Measurements from ENCODE around the gene ATP8B4. TPM values are rescaled to one million over a fixed set of nuclear protein-coding genes. Genes with fewer than 3 reads are reported as not detected.

The ATP8B4 gene
- total and polyA plus RNA-seq, 5 donors from 2014 or later: 2.8 TPM; not detected in 4

GRCh38 chr15:49902685-49903501, 216.1 kb downstream of the ATP8B4 start:
- Mint-ChIP-seq H3K4me1 (no peaks in the 10 kb centered on the region), H3K4me3 (no peak overlapping the region), H3K27ac (no peak overlapping the region), H3K36me3 (no peaks in the 10 kb centered on the region), H3K9me3 (peaks cover 0 to 7% (median 0%) of the 10 kb centered on the region in 7 donors), H3K27me3 (peaks cover 9% of the 10 kb centered on the region)
- DNase-seq: no peak
- ATAC-seq (ENCODE audit: low read depth in 2 of 2): no peak
- Histone ChIP-seq H3K27me3 (ENCODE audit: control insufficient read depth, insufficient read depth, low read length) (no peaks in the 10 kb centered on the region), H3K4me3 (ENCODE audit: low read depth, low read length) (no peak overlapping the region), H3K27ac (ENCODE audit: insufficient read depth, low read length, poor library complexity, severe bottlenecking) (no peak overlapping the region), H3K36me3 (ENCODE audit: control insufficient read depth, insufficient read depth, low read length) (no peaks in the 10 kb centered on the region), H3K9me3 (ENCODE audit: control insufficient read depth in 2 of 2, low read length in 2 of 2) (no peaks in the 10 kb centered on the region), H3K4me1 (ENCODE audit: control insufficient read depth, insufficient read depth, low read length, poor library complexity, severe bottlenecking) (no peaks in the 10 kb centered on the region)

GRCh38 chr15:49901996-49902684, 216.9 kb downstream of the ATP8B4 start:
- H3K4me1 ChIP-seq (ENCODE audit: control insufficient read depth, insufficient read depth, low read length, poor library complexity, severe bottlenecking): no peaks in the 10 kb centered on the region
- H3K27me3 Mint-ChIP-seq: peaks cover 9% of the 10 kb centered on the region
- no peaks in the 10 kb centered on the region for H3K27me3 ChIP-seq (ENCODE audit: control insufficient read depth, insufficient read depth, low read length)
- ATAC-seq (ENCODE audit: low read depth in 2 of 2) (no peak), DNase-seq (no peak)
- no peaks in the 10 kb centered on the region for H3K9me3 ChIP-seq (ENCODE audit: control insufficient read depth in 2 of 2, low read length in 2 of 2)
- H3K36me3 ChIP-seq (ENCODE audit: control insufficient read depth, insufficient read depth, low read length): no peaks in the 10 kb centered on the region
- no peaks in the 10 kb centered on the region for H3K4me1 Mint-ChIP-seq
- H3K4me3 ChIP-seq (ENCODE audit: low read depth, low read length): no peak overlapping the region
- no peak overlapping the region for H3K4me3 Mint-ChIP-seq
- H3K27ac Mint-ChIP-seq: no peak overlapping the region
- no peak overlapping the region for H3K27ac ChIP-seq (ENCODE audit: insufficient read depth, low read length, poor library complexity, severe bottlenecking)
- peaks cover 0 to 7% (median 0%) of the 10 kb centered on the region in 7 donors for H3K9me3 Mint-ChIP-seq
- no peaks in the 10 kb centered on the region for H3K36me3 Mint-ChIP-seq

DNA sequence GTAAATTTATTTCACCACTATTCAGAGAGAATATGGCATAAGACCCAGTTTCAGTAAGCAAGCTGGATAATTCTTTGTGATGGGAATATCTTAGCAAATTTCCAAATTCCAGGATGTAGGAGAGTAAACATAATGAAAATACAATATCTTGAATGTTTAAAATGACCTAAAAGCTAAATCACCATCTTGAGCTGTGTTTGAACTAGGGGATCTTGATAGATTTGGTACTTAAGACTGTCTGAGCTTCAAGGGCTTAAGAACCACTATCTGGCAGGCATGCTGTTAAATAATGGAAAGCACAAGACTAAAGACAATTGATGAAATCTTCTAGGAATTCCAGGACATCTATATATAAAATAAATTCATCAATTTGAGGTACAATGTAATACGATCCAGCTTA, 217.7 kb downstream of the ATP8B4 start:
- ATAC-seq (ENCODE audit: low read depth in 2 of 2): no peak
- Histone ChIP-seq H3K9me3 (ENCODE audit: control insufficient read depth in 2 of 2, low read length in 2 of 2) (no peaks in the 10 kb centered on the region), H3K27ac (ENCODE audit: insufficient read depth, low read length, poor library complexity, severe bottlenecking) (no peak overlapping the region), H3K27me3 (ENCODE audit: control insufficient read depth, insufficient read depth, low read length) (no peaks in the 10 kb centered on the region), H3K4me3 (ENCODE audit: low read depth, low read length) (no peak overlapping the region), H3K4me1 (ENCODE audit: control insufficient read depth, insufficient read depth, low read length, poor library complexity, severe bottlenecking) (no peaks in the 10 kb centered on the region), H3K36me3 (ENCODE audit: control insufficient read depth, insufficient read depth, low read length) (no peaks in the 10 kb centered on the region)
- H3K27me3 Mint-ChIP-seq: peaks cover 9% of the 10 kb centered on the region
- H3K9me3 Mint-ChIP-seq: peaks cover 0 to 7% (median 0%) of the 10 kb centered on the region in 7 donors
- DNase-seq: no peak
- H3K36me3 Mint-ChIP-seq: no peaks in the 10 kb centered on the region
- H3K4me3 Mint-ChIP-seq: no peak overlapping the region
- no peaks in the 10 kb centered on the region for H3K4me1 Mint-ChIP-seq
- no peak overlapping the region for H3K27ac Mint-ChIP-seq

- Mint-ChIP-seq H3K4me3 (no peak overlapping the region), H3K27me3 (peaks cover 9% of the 10 kb centered on the region), H3K4me1 (no peaks in the 10 kb centered on the region), H3K36me3 (no peaks in the 10 kb centered on the region), H3K27ac (no peak overlapping the region), H3K9me3 (peaks cover 0 to 7% (median 0%) of the 10 kb centered on the region in 7 donors)
- Histone ChIP-seq H3K4me1 (ENCODE audit: control insufficient read depth, insufficient read depth, low read length, poor library complexity, severe bottlenecking) (no peaks in the 10 kb centered on the region), H3K27ac (ENCODE audit: insufficient read depth, low read length, poor library complexity, severe bottlenecking) (no peak overlapping the region), H3K36me3 (ENCODE audit: control insufficient read depth, insufficient read depth, low read length) (no peaks in the 10 kb centered on the region), H3K9me3 (ENCODE audit: control insufficient read depth in 2 of 2, low read length in 2 of 2) (no peaks in the 10 kb centered on the region), H3K27me3 (ENCODE audit: control insufficient read depth, insufficient read depth, low read length) (no peaks in the 10 kb centered on the region), H3K4me3 (ENCODE audit: low read depth, low read length) (no peak overlapping the region)
- no peak for DNase-seq
- ATAC-seq (ENCODE audit: low read depth in 2 of 2): no peak
These were observed 218.2 kb downstream of the ATP8B4 start for GRCh38 chr15:49900903-49901235.

GRCh38 chr15:49900006-49900902, 218.8 kb downstream of the ATP8B4 start:
- DNase-seq (no peak), ATAC-seq (ENCODE audit: low read depth in 2 of 2) (no peak)
- H3K9me3 Mint-ChIP-seq: peaks cover 0 to 7% (median 0%) of the 10 kb centered on the region in 7 donors
- Histone ChIP-seq H3K27ac (ENCODE audit: insufficient read depth, low read length, poor library complexity, severe bottlenecking) (no peak overlapping the region), H3K36me3 (ENCODE audit: control insufficient read depth, insufficient read depth, low read length) (no peaks in the 10 kb centered on the region), H3K4me1 (ENCODE audit: control insufficient read depth, insufficient read depth, low read length, poor library complexity, severe bottlenecking) (no peaks in the 10 kb centered on the region), H3K9me3 (ENCODE audit: control insufficient read depth in 2 of 2, low read length in 2 of 2) (no peaks in the 10 kb centered on the region), H3K27me3 (ENCODE audit: control insufficient read depth, insufficient read depth, low read length) (no peaks in the 10 kb centered on the region), H3K4me3 (ENCODE audit: low read depth, low read length) (no peak overlapping the region)
- no peak overlapping the region for H3K27ac Mint-ChIP-seq
- H3K27me3 Mint-ChIP-seq: peaks cover 9% of the 10 kb centered on the region
- H3K36me3 Mint-ChIP-seq: no peaks in the 10 kb centered on the region
- no peak overlapping the region for H3K4me3 Mint-ChIP-seq
- no peaks in the 10 kb centered on the region for H3K4me1 Mint-ChIP-seq

DNA sequence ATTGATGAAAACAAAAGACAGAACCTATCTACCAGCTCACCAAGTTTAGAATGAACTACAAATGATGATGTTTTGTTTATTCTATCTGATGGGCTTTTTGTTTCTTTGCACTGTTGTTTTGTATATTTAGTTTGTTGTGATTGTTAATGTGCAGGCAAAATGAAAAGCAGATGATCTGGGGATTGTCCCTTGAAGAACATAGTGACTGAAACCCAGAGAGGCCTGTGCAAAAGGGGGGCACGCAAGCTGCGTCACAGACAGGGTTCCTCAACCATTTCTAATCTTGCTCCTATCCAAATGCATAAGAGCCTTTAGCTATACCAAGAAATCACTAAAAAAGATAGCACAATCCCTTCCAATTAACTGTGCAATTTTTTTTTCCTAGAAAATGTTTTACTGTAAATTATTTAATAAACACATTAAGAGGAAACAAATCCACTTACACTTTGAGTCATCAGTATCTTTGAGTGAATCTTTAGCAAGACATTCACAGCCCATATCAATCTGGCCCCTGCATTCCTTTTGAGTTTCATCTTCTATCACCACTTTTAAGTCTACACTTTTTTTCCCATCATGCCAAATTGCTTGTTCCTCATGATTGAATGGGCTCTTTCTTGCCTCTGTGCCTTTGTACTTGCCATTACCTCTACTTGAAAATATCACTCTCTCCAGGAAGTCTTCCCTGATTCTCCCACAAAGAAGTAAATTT, 220.3 kb downstream of the ATP8B4 start:
- ATAC-seq (ENCODE audit: low read depth in 2 of 2) (no peak), DNase-seq (no peak)
- no peak overlapping the region for H3K4me3 ChIP-seq (ENCODE audit: low read depth, low read length)
- no peaks in the 10 kb centered on the region for H3K4me1 ChIP-seq (ENCODE audit: control insufficient read depth, insufficient read depth, low read length, poor library complexity, severe bottlenecking)
- Mint-ChIP-seq H3K9me3 (peaks cover 0 to 1% (median 0%) of the 10 kb centered on the region in 7 donors), H3K27ac (no peak overlapping the region), H3K27me3 (peaks cover 9% of the 10 kb centered on the region), H3K4me1 (no peaks in the 10 kb centered on the region), H3K4me3 (no peak overlapping the region), H3K36me3 (no peaks in the 10 kb centered on the region)
- no peaks in the 10 kb centered on the region for H3K9me3 ChIP-seq (ENCODE audit: control insufficient read depth in 2 of 2, low read length in 2 of 2)
- H3K27ac ChIP-seq (ENCODE audit: insufficient read depth, low read length, poor library complexity, severe bottlenecking): no peak overlapping the region
- no peaks in the 10 kb centered on the region for H3K27me3 ChIP-seq (ENCODE audit: control insufficient read depth, insufficient read depth, low read length)
- H3K36me3 ChIP-seq (ENCODE audit: control insufficient read depth, insufficient read depth, low read length): no peaks in the 10 kb centered on the region

- Mint-ChIP-seq H3K9me3 (peaks cover 0 to 1% (median 0%) of the 10 kb centered on the region in 7 donors), H3K4me3 (no peak overlapping the region), H3K27ac (no peak overlapping the region), H3K4me1 (no peaks in the 10 kb centered on the region), H3K27me3 (peaks cover 9% of the 10 kb centered on the region), H3K36me3 (no peaks in the 10 kb centered on the region)
- Histone ChIP-seq H3K4me3 (ENCODE audit: low read depth, low read length) (no peak overlapping the region), H3K27ac (ENCODE audit: insufficient read depth, low read length, poor library complexity, severe bottlenecking) (no peak overlapping the region), H3K4me1 (ENCODE audit: control insufficient read depth, insufficient read depth, low read length, poor library complexity, severe bottlenecking) (no peaks in the 10 kb centered on the region), H3K9me3 (ENCODE audit: control insufficient read depth in 2 of 2, low read length in 2 of 2) (no peaks in the 10 kb centered on the region), H3K27me3 (ENCODE audit: control insufficient read depth, insufficient read depth, low read length) (no peaks in the 10 kb centered on the region), H3K36me3 (ENCODE audit: control insufficient read depth, insufficient read depth, low read length) (no peaks in the 10 kb centered on the region)
- DNase-seq (no peak), ATAC-seq (ENCODE audit: low read depth in 2 of 2) (no peak)
These were observed 220.9 kb downstream of the ATP8B4 start for GRCh38 chr15:49898097-49898496.

Data from CD4-positive, CD25-positive, alpha-beta regulatory T cell (primary cell).